ENCODE measurements around the gene B3GNT2.
A peak's percentile ranks its signal among the peaks of the same experiment; 100 is the strongest.
"Not testable (repeated sequence)": the region's sequence is repeated elsewhere in the genome, so short reads cannot be mapped to it uniquely, and the experiment has no call there.

B3GNT2 gene

GRCh38 chr2:62195421-62196277 is at the start of gene B3GNT2:
B3GNT2 (plus strand) TSS chr2:62196115; CDS start chr2:62222221, 26,106 bp downstream.
- peak; percentile 84 for DNase-seq

- DNase-seq: not testable (repeated sequence)
These were observed 49.1 kb upstream of the B3GNT2 start for GRCh38 chr2:62146790-62147189.

GRCh38 chr2:62147610-62148301 is 48.2 kb upstream of the B3GNT2 start:
- no peak for DNase-seq

GRCh38 chr2:62149708-62150107 is 46.2 kb upstream of the B3GNT2 start:
- DNase-seq: peak; percentile 39

GRCh38 chr2:62150597-62151305 is 45.2 kb upstream of the B3GNT2 start:
- no peak for DNase-seq

GRCh38 chr2:62151306-62151638 is 44.6 kb upstream of the B3GNT2 start:
- DNase-seq: no peak

GRCh38 chr2:62152000-62152399 is 43.9 kb upstream of the B3GNT2 start:
- no peak for DNase-seq

- DNase-seq: no peak
These were observed 38.9 kb upstream of the B3GNT2 start for GRCh38 chr2:62156861-62157496.

- no peak for DNase-seq
These were observed 37.3 kb upstream of the B3GNT2 start for GRCh38 chr2:62158444-62159121.

GRCh38 chr2:62160691-62161090 is 35.2 kb upstream of the B3GNT2 start:
- DNase-seq: not testable (repeated sequence)

- no peak for DNase-seq
These were observed 32.6 kb upstream of the B3GNT2 start for GRCh38 chr2:62163106-62163831.

- no peak for DNase-seq
These were observed 32.1 kb upstream of the B3GNT2 start for GRCh38 chr2:62163834-62164233.

GRCh38 chr2:62175728-62176127 is 20.2 kb upstream of the B3GNT2 start:
- DNase-seq: no peak

GRCh38 chr2:62176801-62177200 is 19.1 kb upstream of the B3GNT2 start:
- peak; percentile 98 for DNase-seq

GRCh38 chr2:62177392-62178049 is 18.4 kb upstream of the B3GNT2 start:
- no peak for DNase-seq

- DNase-seq: no peak
These were observed 17.1 kb upstream of the B3GNT2 start for GRCh38 chr2:62178741-62179271.

GRCh38 chr2:62180975-62181374 is 14.9 kb upstream of the B3GNT2 start:
- peak; percentile 80 for DNase-seq

- no peak for DNase-seq
These were observed 14.1 kb upstream of the B3GNT2 start for GRCh38 chr2:62181843-62182242.

GRCh38 chr2:62184512-62185230 is 11.2 kb upstream of the B3GNT2 start:
- no peak for DNase-seq

- no peak for DNase-seq
These were observed 10.3 kb upstream of the B3GNT2 start for GRCh38 chr2:62185475-62186155.

Data from hematopoietic multipotent progenitor cell treated with erythropoietin and hydrocortisone succinate and interleukin-3 and kit ligand, for 8 days (in vitro differentiated cells).